HL-60 (cell line): ENCODE measurements around the gene CNNM4.

Source experiments
- GABPA ChIP-seq: IDR thresholded peaks from 2 replicates; pipeline ENCODE4 v1.6.1; 2012; ENCODE audit warnings: low read depth
- POLR2AphosphoS5 ChIP-seq: IDR thresholded peaks from 2 replicates; pipeline ENCODE4 v1.6.1; 2012; ENCODE audit warnings: low read depth
- TF ChIP-seq, protein P1 (sequence below): IDR thresholded peaks from one replicate; pipeline ENCODE4 v1.5.1; 2011; ENCODE audit warnings: low read length, control low read depth, inconsistent platforms; ENCODE audit not compliant: insufficient read depth

DNA sequence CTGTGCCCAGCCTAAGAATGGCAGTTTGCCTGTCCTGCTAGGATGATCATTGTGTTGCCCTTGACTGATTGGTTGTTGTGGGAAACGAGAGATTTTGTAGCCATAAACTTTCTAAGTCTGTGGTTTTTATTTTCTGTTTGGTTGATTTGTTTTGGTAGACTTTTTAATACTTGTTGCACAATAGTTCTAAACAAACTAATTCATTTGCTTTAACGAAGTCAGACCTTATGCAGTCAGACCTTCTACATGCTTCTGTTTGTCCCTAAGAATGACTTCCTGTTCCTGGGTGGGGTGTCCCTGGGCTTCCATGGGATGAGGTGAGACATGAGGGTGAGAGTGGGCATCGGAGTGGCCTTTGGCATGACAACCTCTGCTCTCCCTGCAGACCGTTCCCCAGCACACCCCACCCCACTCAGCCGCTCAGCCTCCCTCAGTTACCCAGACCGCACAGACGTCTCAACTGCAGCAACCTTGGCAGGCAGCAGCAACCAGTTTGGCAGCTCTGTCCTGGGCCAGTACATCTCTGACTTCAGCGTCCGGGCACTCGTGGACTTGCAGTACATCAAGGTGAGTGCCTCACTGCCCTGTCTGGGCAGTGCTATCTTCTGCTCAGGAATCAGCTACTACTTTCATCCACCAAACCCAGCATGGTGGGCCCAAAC, 47.6 kb downstream of the CNNM4 start:
- TF ChIP-seq, protein P1, sequence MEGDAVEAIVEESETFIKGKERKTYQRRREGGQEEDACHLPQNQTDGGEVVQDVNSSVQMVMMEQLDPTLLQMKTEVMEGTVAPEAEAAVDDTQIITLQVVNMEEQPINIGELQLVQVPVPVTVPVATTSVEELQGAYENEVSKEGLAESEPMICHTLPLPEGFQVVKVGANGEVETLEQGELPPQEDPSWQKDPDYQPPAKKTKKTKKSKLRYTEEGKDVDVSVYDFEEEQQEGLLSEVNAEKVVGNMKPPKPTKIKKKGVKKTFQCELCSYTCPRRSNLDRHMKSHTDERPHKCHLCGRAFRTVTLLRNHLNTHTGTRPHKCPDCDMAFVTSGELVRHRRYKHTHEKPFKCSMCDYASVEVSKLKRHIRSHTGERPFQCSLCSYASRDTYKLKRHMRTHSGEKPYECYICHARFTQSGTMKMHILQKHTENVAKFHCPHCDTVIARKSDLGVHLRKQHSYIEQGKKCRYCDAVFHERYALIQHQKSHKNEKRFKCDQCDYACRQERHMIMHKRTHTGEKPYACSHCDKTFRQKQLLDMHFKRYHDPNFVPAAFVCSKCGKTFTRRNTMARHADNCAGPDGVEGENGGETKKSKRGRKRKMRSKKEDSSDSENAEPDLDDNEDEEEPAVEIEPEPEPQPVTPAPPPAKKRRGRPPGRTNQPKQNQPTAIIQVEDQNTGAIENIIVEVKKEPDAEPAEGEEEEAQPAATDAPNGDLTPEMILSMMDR, result no peak
- TF ChIP-seq GABPA (no peak), POLR2AphosphoS5 (no peak)
